Measurements from ENCODE around the gene MAPK8.

The MAPK8 gene

DNA sequence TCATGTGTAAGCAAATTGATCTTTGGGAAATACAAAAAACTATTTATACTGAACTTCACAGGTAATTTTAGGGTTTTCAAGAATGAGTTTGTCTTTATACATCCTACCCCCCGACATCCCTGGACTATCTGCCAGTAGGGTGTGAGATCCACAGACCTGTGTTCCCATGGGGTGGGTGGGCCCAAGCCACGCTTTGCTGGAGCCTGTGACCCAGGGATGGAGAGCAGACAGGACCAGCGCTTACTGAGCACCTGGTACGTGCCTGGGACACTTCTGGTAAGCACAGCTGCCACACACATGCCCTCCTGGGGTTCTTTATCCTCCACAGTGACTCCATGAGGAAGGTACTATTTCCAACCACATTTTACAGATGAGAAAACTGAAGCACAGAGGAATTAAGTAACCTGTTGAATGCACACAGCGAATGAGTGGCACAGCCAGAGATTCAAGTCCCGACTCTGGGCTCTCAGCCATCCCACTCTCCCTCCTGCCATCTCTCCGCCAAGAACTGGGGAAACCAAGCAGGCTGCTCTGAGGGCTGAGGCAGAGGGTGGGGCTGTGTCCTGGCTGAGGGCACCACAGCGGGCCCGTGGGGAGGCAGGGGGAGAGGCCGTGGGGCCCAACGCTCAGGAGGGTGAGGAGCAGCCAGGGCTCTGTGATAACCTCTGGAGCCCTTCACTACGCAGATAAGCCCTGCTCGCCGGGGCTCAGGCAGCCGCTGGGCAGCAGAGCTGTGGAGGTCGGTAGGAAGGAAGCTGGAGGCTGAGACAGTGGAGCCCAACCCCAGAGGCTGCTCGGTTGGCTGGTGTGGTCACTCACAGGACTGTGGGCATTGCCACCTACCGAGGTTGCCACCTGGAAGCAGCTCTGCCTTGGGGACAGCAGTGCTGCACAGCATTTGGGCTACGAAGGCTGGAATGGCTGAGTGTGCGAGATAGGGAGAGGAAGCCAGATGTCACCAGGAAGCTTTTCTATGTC is 174.2 kb downstream of the MAPK8 start:
- no peak for DNase-seq

DNA sequence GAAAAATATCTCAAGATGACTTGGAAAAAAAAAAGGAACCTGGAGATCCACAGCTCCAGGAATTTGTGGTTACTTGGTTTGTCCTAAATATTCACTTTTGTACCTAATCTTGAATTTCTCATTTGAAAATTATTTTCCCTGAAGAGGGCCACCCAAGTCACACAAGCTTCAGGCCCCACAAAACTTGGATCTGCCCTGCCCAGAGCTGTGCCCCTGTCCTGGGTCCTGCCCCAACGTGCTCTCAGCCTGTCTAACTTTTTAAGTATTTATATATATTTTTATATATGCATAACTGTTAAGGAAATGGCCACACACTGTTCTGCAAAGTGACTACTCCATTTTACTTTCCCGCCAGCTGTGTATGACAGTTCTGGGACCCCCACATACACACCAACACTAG is 174.9 kb downstream of the MAPK8 start:
- DNase-seq: no peak

- no peak for DNase-seq
Observed at GRCh38 chr10:48482207-48482606, 175.7 kb downstream of the MAPK8 start.

- no peak for DNase-seq
Observed at GRCh38 chr10:48484911-48485310, 178.4 kb downstream of the MAPK8 start.

DNA sequence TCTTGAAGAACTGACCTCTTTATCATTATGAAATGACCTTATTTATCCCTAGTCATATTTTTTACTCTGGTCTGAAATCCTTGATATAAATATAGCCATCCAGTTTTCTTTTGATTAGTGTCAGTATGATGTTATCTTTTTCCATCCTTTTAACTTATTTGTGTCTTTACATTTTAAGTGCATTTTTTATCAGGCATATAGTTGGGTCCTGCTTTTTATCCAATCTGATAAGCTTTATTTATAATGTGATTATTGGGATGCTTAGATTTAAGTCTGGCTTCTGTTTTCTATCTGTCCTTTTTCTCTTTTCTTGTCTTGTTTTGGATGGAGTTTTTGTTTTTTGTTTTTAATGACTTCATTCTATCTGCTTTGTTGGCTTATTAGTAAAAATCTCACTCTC is 179.2 kb downstream of the MAPK8 start:
- no peak for DNase-seq

DNA sequence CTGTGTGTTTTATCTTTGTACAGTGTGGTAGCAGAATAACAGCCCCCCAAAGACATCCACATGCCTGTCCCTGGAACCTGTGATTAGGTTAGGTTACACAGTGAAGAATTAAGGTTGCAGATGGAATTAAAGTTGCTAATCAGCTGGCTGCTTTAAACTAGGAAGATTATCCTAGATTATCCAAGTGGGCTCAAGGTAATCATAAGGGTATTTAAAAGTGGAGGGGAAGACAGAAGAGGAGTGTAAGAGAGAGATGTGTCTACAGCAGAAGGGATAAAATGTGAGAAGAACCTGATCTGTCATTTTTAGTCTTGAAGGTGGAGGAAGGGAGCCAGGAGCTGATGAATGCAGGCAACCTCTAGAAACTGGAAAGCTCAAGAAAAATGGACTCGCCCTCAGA is 180.8 kb downstream of the MAPK8 start:
- DNase-seq: no peak
